Pons (tissue), 1 donor: ENCODE results near the gene NME9.
"Not testable (repeated sequence)": the region's sequence is repeated elsewhere in the genome, so short reads cannot be mapped to it uniquely, and the experiment has no call there.

Source experiments
- DNase-seq: peaks from one replicate; pipeline ENCODE4 v3.0.0-alpha.2; 2016; ENCODE audit warnings: low spot score

The NME9 gene

DNA sequence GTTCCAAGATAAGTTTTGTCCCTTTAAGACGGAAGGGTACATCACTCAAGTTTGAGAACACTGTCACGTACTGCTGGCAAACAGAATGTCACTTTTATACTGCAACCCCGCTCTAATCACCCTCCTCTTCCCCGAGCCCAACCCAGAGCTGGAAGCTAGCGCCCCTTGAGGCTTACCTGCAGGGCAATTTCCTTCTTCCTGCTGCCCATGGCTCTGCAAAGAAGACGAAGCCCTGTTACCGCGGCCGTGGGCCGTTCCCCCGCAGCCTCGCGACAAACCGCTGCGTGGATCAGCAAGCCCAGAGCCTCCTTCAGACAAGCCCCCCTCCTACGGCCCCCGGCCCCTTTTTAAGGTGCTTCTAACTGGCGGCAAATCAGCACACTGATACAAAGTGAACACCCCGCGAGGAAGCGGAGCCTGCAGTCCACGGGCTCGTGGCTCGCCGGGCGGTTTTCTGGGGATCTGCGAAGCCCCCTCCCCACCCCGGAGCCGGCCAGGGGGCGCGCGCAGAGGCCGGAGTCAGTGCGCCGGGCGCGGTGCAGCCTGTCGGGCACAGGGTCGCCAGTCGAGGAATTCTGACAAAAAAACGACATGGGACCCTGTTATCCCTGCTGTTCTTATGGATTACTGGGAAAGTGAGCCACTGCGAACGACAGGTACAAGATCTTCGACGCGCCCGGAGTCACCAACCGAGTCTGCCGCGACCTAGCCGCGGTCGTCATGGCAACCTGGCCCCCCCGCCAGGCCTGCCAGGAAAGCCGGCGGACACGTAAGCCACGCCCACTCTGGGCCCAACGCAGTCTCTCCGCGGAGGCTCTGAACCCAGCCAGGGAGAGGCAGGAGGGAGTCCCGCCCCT lies at the start of gene NME9:
TSS of gene NME9 (minus strand) at position 725 of the 857 bp plus-strand sequence. CDS start at position 209, 516 bp downstream.
- DNase-seq, result peak; percentile 83

- DNase-seq, result no peak
These were observed 49.3 kb upstream of the NME9 start for GRCh38 chr3:138378990-138379389.

DNA sequence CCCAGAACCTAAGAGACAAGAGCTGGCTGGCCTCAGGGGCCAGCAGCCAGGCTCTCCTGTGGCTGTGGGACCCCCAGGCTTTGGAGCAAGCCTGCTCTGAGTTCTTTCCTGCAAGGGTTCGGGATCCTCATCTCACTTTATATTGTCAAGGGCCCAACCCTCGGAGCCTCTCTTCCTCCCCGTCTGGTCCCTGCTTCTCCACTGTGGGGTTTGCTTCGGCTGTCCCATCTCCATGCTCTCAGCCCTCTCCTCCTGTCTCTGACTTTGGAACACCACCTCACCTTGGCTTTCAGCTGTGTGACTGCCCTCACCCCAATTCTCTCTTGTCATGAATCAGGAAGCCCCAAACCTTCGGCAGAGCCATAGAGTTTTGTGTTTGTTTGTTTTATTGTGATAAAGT lies 48.7 kb upstream of the NME9 start:
- no peak for DNase-seq

DNA sequence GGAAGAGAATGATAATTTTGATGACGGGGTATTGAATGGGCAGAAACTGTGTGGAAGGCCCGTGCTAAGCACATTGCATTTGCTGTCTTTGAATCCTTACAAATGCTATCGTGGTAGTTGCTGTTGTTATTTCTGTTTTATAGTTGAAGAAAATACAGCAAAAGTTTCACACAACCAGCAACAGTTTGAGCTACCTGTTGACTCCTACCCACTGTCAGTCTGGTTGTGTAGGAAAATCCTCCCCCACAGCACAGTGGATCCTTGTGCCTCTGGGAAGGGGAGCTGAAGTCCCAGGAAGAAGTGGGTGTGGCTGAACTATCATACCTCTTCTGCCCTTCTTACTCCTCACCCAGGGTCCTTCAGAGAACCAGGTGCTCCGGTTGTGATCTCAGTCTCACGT lies 48.2 kb upstream of the NME9 start:
- no peak for DNase-seq

DNA sequence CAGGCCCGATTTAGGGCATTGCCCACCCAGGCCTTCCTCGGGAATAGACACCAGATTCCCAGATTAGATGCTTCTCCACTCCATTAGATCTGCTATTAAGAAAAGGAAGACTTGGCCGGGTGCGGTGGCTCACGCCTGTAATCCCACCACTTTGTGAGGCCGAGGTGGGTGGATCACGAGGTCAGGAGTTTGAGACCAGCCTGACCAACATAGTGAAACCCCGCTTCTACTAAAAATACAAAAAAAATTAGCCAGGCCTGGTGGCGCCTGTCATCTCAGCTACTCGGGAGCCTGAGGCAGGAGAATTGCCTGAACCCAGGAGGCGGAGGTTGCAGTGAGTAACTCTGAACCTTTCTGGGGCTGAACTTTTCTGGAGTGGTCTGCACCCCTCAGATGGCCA lies 47.6 kb upstream of the NME9 start:
- DNase-seq, result not testable (repeated sequence)

DNA sequence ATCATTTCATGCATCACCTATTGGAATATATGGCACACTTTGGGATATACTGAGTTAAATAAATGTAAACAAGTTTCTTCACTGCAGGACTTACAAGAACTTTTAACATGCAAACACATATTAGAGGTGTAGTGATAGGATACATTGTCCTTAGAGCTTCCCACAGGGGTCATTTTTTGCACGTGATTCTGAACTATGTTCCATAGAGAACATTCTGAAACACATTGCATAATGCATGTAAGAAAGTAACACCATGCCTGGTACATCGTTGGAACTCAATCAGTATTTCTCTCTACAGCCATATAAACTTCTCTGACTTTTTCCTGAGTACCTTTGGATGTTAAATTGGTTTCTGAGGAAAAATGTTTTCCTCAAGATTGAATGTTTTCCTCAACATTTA lies 47.0 kb upstream of the NME9 start:
- no peak for DNase-seq

- no peak for DNase-seq
These were observed 45.8 kb upstream of the NME9 start for GRCh38 chr3:138375447-138375846.

- DNase-seq, result no peak
These were observed 45.0 kb upstream of the NME9 start for GRCh38 chr3:138374573-138375134.

- DNase-seq, result no peak
These were observed 44.1 kb upstream of the NME9 start for GRCh38 chr3:138373736-138374094.

DNA sequence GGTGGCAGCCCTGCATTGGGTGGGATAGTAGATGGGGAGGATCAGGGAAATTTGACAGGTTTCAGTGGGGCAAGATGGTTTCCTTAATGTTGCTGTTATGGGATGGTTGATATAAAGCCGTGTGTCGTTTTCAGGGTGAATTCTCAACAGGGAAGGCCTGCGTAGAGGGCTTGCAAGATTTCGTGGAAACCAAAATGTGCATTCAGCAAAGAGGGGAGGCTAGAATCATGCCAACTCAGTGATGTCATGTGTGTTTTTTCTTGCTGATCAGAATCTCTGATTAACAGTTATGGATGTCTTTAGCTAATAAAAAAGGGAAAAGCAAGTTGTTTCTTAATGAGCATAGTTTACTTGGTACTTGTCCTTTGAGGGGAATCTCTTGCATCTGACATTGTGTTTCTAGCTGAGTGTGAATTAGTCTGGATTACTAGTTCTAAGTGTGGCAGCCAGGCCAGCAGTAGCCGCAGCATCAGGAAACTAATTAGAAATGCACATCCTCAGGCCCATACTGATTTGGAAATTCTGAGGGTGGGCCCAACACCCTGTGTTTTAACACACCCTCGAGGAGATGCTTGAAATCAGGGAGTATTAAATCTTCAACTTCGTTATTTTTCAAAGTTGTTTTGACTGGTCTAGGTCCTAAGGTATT lies 43.6 kb upstream of the NME9 start:
- DNase-seq, result no peak

- no peak for DNase-seq
These were observed 41.7 kb upstream of the NME9 start for GRCh38 chr3:138371070-138371965.

DNA sequence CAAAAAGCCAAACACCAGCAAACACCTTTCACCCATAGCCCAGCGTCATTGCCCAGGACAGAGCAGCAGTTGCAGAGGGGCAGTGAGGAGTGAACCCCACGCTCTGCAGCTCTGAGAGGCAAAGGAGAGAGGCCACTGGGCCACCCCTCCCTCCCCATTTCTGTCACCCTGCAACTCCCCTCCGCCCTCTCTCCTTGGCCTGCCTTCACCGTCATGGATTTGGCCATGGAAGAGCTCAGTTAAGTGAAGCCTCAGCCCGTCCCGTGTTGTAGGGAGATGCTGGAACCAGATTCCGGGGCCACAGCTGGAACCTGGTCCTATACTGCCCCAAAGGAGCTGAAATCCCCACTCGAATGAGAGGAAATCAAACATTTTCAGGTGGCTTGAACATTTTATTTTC lies 40.7 kb upstream of the NME9 start:
- no peak for DNase-seq

GRCh38 chr3:138369151-138369900 lies 39.7 kb upstream of the NME9 start:
- peak; percentile 56 for DNase-seq

DNA sequence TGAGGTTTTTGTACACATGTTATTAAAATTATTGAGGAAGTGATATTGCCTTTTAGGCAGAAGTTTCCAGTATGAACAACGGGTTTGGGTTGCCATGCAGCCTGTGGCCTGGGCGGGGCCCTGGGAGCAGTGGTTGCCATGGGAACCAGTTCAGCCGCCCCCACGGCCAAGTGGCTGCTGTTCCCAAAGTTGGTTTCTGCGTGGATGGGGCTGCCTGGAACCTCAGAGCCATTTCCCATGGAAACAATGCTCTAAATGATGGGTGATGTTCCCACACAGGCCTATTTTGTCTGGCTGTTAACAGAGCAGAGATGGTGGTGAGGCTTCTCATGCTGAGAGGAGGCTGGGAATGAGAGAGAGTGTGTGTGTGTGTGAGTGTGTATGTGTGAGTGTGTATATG lies 38.3 kb upstream of the NME9 start:
- DNase-seq, result peak; percentile 58

DNA sequence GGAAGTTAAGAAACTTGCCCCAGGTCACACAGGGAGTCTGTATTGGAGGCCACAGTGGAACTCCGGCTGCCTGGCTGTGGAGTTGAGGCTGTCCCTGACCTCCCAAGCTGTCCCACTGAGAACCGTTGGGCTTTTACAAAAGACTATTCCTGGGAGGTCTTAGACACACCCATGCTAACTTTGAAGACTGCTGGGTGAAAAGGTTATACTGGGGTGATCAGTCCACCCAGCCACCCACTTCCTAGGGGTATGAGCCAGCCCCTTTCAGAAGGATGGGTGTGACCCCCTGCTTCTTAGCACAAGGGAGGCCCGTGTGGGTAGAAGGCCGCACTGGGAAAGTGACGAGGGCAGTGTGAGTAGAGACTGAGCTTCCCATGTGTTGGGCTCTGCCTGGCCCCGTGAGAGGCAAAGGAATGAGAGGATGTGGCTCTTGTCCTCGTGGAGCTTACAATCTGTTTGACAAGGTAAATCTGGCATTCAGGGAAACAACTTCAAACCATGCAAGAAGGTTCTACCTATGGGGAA lies 37.7 kb upstream of the NME9 start:
- DNase-seq, result no peak

DNA sequence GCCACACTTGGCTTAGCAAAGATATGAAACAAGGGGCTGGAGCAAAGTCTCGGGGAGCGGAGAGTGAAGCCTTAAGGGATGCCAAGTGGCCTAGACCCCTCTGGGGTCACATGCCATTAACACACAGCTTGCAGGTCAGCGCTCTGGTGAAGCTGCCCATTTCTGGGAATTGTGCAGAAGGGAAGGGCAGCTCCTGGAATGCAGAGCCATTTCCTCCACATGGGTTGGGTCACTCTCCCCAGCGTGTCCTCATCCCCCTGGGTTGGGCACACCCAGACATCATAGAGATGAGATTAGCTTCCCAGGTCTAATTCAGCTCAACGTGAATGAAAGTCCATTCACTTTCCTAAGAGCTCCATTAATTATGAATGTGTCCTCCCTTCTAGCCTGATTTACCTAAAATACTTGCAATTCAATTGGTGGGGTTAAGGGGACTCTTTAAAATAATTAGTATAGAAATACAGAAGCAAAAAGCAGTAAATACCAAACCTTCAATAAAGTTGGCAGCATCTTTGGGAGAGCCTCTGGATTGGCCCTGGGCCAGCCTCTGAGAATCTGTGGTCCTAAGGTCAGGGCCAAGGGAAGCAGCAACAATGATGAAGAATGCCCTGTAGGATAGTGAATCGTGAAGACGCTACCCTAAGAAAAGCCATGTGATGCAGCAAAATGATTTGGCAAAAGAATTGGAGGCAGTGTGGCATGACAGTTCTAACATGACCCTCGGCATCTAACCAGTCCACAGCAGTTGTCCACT lies 36.5 kb upstream of the NME9 start:
- no peak for DNase-seq

DNA sequence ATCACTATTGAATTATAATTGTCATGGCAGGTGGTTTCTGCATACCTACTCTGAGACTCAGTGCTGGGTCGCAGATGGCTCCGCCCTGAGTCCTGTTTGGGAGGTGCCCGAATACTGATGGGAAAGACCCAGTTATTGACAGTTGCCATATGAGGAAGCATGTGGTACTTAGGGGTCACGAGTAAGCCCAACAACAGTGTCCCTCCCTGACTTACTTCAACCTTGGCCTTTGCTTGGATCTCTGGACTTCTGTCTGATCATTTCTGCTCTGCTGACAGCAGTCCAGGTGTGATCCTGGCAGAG lies 35.6 kb upstream of the NME9 start:
- DNase-seq, result no peak

- no peak for DNase-seq
These were observed 35.0 kb upstream of the NME9 start for GRCh38 chr3:138364356-138365252.

DNA sequence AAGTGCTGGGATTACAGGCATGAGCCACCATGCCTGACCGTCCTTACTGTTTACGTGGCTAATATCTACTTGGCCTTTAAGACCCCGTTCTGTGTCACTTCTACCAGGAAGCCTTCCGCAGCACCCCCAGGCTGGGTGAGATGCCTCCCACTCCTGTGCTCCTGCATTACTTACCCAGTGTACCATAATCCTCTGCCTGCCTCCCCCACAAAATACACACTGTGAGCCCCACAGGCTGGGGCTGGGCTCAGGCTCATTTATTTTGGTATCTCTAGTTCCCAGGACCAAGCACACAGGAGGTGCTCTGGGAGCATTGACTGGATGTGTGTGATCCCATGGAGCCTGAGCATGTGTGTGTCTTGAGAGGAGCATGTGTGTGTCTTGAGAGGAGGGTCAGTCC lies 33.7 kb upstream of the NME9 start:
- DNase-seq, result no peak

- peak; percentile 40 for DNase-seq
These were observed 32.9 kb upstream of the NME9 start for GRCh38 chr3:138362538-138362937.
